IPS DF 6.9 (cell line): Measurements from ENCODE around the gene KCNG2.

Source experiments
- DNase-seq: peaks from one replicate; pipeline ENCODE4 v3.0.0-alpha.2; 2013; ENCODE audit warnings: low read depth, low spot score
- H3K27ac ChIP-seq: one replicate; pipeline ENCODE4 v1.5.1; 2013; ENCODE audit warnings: low read length, control low read depth
- H3K27me3 ChIP-seq: 2 replicates; pipeline ENCODE4 v1.6.1; 2013; ENCODE audit warnings: mild to moderate bottlenecking, low read length; ENCODE audit not compliant: control insufficient read depth, insufficient read depth
- H3K36me3 ChIP-seq: 2 replicates; pipeline ENCODE4 v1.6.1; 2013; ENCODE audit warnings: low read length; ENCODE audit not compliant: control insufficient read depth, insufficient read depth
- H3K4me1 ChIP-seq: 2 replicates; pipeline ENCODE4 v1.6.1; 2013; ENCODE audit warnings: low read length; ENCODE audit not compliant: control insufficient read depth, insufficient read depth
- H3K4me3 ChIP-seq: 2 replicates; pipeline ENCODE4 v1.5.1; 2013; ENCODE audit warnings: mild to moderate bottlenecking, low read length
- H3K9me3 ChIP-seq: 2 replicates; pipeline ENCODE4 v1.6.1; 2013; ENCODE audit warnings: low read length, inconsistent platforms; ENCODE audit not compliant: control insufficient read depth, insufficient read depth
- WGBS: extraction: QIAGEN DNeasy Blood & Tissue Kit; methylation state at CpG from one replicate; pipeline ENCODE4 v1.1.7; 2013; ENCODE audit warnings: mixed read lengths, missing lambda C conversion rate; ENCODE audit not compliant: insufficient read length, insufficient coverage; 5-methylcytosine and 5-hydroxymethylcytosine counted together

Gene KCNG2

DNA sequence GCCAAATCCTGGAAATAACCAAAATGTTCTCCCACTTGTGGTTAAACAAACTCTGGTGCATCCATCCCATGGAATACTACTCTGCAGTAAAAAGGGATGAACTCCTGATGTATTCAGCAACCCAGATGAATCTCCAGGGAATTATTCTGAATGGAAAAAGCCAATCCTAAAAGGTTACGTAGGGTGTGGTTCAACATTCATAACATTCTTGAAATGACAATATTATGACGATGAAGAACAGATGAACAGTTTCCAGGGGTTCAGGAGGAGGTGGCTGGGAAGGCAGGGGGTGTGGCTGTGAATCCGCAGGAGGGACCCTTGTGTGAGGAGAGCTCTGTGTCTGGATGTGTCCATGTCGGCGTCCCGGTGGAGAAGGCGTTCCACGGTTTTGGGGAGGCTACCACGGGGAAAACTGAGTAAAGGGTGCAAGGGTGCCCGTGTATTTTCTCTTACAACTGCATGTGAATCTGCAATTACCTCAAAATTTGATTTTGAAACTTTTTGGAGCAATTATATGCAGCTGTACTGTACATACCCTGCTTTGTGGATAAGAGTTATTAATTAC is 47.3 kb downstream of the KCNG2 start:
- Histone ChIP-seq H3K4me1 (no peaks in the 10 kb centered on the region), H3K9me3 (no peaks in the 10 kb centered on the region), H3K36me3 (no peaks in the 10 kb centered on the region; the same call in 1 of the 2 replicates), H3K4me3 (no peak overlapping the region), H3K27ac (no peak overlapping the region), H3K27me3 (no peaks in the 10 kb centered on the region)
- WGBS: no CpG with 5 or more reads among the region's 10 CpGs
- no peak for DNase-seq

DNA sequence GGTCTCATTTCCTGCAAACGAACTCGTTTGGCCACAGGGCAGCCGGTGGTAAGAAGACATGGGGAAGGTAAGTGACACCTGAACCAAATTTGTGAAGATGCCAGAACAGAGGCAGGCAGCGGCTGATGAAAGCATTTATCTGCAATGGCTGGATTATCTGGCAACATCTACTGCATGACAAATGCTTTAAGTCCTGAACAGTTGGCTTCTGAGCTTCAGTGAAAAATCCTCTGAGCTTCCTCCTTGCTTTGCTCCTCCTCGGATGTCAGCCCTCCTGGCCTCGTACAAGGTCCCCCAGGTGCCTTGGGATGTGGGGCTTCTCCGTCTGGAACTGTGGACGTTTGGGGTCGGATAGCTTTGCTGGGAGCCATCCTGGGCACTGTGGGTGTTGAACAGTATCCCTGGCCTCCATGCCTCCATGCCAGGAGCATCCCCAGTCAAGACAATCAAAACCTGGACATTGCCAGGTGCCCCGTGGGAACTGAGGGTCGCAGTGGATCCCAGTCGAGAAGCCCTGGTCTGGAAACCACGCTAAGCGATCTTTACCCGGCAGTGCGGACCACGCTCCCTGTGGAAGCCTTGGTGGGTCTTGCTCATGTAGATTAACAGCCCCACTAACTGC is 49.3 kb downstream of the KCNG2 start:
- no peaks in the 10 kb centered on the region for H3K27me3 ChIP-seq
- no peak overlapping the region for H3K27ac ChIP-seq
- no peaks in the 10 kb centered on the region; the same call in 1 of the 2 replicates for H3K36me3 ChIP-seq
- H3K4me3 ChIP-seq: no peak overlapping the region
- no peaks in the 10 kb centered on the region for H3K9me3 ChIP-seq
- DNase-seq: no peak
- WGBS: no CpG with 5 or more reads among the region's 17 CpGs
- H3K4me1 ChIP-seq: no peaks in the 10 kb centered on the region

DNA sequence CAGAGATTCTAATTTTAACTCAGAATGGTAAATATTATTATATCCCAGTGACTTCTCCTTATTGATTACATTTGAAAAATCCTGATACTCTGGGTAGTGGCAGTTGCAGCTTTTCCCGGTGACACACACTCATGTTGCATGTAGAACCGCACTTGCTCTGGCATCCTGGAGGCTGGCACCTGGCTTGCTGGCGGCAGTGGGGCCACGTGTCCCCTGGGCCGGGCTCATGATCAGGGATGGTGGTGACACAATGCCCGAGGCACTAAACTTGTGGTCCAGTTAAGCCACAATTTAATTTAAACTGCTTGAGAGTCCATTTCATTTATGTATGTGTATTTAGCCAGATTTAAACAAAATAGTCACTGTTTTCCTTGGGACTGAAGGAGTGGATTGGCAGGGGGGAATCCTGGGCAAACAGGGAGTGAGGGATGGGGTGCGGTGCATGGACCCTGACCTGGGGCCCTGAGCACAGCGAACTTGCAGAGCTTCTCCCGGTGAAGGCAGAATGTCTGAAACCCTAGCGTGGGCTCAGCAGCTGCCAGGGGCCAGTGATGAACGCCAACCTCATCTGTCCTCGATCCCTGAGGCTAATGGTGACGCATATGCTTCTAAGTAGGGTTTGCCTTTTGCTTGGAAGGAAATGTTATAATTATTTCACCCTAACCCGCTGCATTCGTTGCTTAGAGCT is 50.0 kb downstream of the KCNG2 start:
- no peak for DNase-seq
- no CpG with 5 or more reads among the region's 15 CpGs for WGBS
- H3K4me1 ChIP-seq: no peaks in the 10 kb centered on the region
- H3K27me3 ChIP-seq: no peaks in the 10 kb centered on the region
- H3K4me3 ChIP-seq: no peak overlapping the region
- H3K36me3 ChIP-seq: no peaks in the 10 kb centered on the region; the same call in 1 of the 2 replicates
- H3K27ac ChIP-seq: no peak overlapping the region
- H3K9me3 ChIP-seq: no peaks in the 10 kb centered on the region

DNA sequence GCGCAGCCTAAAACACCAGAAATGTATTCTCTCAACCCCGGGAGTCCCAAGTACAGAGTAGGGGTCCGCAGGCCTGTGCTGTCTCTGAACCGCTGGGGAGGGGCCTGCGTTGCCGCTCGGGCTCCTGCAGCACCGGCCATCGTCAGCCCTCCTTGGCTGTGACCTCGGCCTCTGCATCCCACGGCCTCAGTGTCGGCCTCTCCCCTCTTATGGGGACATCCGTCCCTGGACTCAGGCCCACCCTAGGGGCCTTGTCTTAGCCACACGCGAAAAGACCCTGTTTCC is 50.5 kb downstream of the KCNG2 start:
- DNase-seq: no peak
- Histone ChIP-seq H3K27ac (no peak overlapping the region), H3K4me1 (no peaks in the 10 kb centered on the region), H3K9me3 (no peaks in the 10 kb centered on the region), H3K36me3 (no peaks in the 10 kb centered on the region; the same call in 1 of the 2 replicates), H3K27me3 (no peaks in the 10 kb centered on the region), H3K4me3 (no peak overlapping the region)
- WGBS: no CpG with 5 or more reads among the region's 15 CpGs

DNA sequence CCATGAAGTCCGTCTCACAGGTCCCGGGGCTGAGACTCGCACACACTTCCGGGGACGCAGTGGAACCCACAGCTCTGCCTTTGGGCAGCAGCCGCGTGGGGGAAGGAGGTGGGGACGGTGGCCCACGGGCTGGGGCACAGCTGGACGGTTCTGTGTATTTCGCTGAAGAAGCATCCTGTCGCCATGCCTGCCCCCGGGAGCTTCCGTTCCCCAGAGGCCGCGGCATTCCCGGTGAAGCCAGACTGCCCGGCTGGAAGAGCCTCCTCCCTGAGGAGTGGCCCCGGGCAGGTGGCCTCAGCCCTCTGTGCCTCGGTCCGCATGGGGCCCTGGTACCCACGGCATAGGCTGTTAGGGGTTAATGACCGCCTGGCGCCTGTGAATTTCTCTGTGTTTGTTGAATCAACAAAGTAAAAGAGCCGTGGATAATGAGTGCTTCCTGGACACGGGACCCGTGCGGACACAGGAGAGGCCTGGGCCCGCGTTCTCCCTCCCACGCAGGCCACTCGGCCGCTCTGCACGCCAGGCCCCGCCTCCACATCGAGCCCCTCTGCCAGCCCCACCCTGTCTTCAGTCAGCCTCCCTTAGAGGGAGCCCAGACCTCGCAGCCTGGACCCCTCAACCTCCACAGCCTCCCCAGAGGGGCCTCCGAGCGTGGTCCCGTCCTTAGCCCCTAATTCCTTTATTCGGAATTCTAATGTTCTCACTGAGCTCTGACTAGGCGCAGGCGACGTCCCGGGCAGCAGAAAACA is 51.0 kb downstream of the KCNG2 start:
- Histone ChIP-seq H3K27me3 (no peaks in the 10 kb centered on the region), H3K27ac (no peak overlapping the region), H3K4me1 (no peaks in the 10 kb centered on the region), H3K9me3 (no peaks in the 10 kb centered on the region), H3K36me3 (no peaks in the 10 kb centered on the region; the same call in 1 of the 2 replicates), H3K4me3 (no peak overlapping the region)
- no peak for DNase-seq
- no CpG with 5 or more reads among the region's 45 CpGs for WGBS

DNA sequence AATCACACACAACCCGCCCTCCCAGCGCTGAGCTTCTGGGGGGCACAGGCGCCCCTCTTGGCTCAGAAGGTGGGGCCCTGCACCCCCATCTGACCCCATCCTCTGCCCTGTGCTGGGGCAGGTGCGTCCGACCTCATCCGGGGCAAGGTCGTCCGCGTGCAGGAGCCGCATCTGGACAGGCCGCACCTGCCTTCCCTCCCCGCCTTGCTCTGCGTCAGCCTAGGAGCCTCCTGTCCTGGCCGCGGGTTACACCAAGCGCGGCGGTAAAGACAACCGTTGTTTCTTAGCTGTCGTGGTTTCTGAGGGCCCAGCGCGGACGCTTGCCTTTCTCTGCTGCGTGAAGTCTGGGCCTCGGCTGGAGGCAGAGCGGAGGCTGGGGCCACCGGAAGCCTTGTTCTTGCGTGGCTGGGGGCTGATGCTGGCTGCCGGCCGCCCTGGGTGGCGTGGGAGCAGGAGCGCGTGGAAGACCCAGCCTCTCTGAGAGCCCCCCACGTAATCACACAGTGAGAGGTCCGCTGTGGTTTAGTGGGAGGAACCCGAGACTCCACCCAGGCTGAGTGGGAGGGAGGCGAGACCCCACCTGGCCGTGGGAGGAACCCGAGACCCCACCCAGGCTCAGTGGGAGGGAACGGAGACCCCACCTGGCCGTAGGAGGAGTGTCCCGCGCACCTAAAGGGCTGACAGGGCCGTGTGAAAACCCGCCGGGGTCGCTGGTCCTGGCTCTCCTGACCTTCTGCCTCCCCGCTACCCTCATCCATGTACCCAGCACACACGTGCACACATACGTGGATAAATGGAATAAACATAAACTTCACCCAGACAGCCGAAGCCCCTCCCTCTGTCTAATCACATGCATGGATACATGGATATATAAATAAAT is 51.8 kb downstream of the KCNG2 start:
- no peaks in the 10 kb centered on the region; the same call in 1 of the 2 replicates for H3K36me3 ChIP-seq
- H3K27ac ChIP-seq: no peak overlapping the region
- H3K27me3 ChIP-seq: no peaks in the 10 kb centered on the region
- no peak for DNase-seq
- H3K4me1 ChIP-seq: no peaks in the 10 kb centered on the region
- no CpG with 5 or more reads among the region's 51 CpGs for WGBS
- no peak overlapping the region for H3K4me3 ChIP-seq
- no peaks in the 10 kb centered on the region for H3K9me3 ChIP-seq

DNA sequence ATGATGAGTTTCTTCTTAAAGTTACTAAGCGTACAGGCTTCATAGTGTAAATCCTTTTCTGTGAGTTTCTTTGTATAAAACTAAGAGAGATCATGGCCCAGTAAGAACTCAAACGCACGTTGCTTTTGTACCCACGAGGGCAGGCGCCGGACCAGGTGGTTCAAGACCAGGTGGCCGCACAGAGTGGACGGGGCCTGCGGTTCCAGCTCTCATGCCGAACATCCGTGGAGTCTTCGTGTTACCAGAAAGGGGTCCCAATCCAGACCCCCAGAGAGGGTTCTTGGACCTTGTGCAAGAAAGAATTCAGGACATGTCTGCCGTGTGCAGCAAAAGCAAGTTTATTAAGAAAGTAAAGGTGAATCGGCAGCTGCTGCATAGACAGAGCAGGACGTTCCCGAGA is 53.0 kb downstream of the KCNG2 start:
- Histone ChIP-seq H3K27me3 (no peaks in the 10 kb centered on the region), H3K27ac (no peak overlapping the region), H3K4me1 (no peaks in the 10 kb centered on the region), H3K36me3 (no peaks in the 10 kb centered on the region; the same call in 1 of the 2 replicates), H3K4me3 (no peak overlapping the region), H3K9me3 (no peaks in the 10 kb centered on the region)
- no CpG with 5 or more reads among the region's 16 CpGs for WGBS
- no peak for DNase-seq

DNA sequence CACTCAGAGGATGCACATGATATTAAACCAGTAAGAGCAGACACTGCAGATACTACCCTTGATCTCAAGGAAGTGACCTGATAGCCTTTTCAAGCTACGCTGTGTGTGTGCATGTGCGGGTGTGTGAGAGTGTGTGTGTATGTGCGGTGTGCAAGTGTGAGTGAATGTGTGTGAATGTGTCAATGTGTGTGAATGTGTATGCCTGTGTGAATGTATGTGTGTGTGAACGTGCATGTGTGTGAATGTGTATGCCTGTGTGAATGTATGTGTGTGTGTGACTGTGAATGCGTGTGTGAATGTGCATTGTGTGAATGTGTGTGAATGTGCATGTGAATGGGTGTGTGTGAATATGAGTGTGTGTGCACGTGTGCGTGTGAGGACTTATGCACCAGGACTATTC is 53.8 kb downstream of the KCNG2 start:
- no peaks in the 10 kb centered on the region for H3K4me1 ChIP-seq
- no peaks in the 10 kb centered on the region for H3K9me3 ChIP-seq
- DNase-seq: no peak
- H3K27me3 ChIP-seq: no peaks in the 10 kb centered on the region
- WGBS: 100% methylated on average over 2 of the region's 7 CpGs
- H3K36me3 ChIP-seq: no peaks in the 10 kb centered on the region; the same call in 1 of the 2 replicates
- H3K27ac ChIP-seq: no peak overlapping the region
- H3K4me3 ChIP-seq: no peak overlapping the region

DNA sequence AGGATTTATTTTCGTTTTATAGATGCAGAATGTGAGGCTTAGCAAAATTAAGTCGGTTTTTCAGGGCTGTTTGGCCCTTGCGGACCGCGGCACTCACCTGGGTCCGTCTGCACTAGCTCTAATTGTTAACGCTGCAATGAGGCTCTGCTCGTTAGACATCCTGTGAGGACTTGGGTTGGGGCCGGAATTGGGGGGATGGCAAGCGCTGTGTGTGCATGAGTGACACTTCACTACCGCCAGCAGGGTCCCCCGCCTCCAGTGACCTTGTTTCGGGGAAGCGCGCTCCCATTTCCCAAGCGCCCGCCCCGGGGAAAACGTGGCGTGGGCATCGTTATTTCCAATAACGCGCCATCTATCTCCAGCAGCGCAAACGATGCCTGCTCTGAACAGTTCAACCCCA is 54.2 kb downstream of the KCNG2 start:
- Histone ChIP-seq H3K4me1 (no peaks in the 10 kb centered on the region), H3K27ac (no peak overlapping the region), H3K27me3 (no peaks in the 10 kb centered on the region), H3K9me3 (no peaks in the 10 kb centered on the region), H3K36me3 (no peaks in the 10 kb centered on the region; the same call in 1 of the 2 replicates), H3K4me3 (no peak overlapping the region)
- no peak for DNase-seq
- WGBS: no CpG with 5 or more reads among the region's 25 CpGs
